ENCODE measurements around the gene POU3F2. TPM values are rescaled to one million over a fixed set of nuclear protein-coding genes. Genes with fewer than 3 reads are reported as not detected.

POU3F2 gene
- total RNA-seq, 4 donors from 2014 or later, result not detected

GRCh38 chr6:98844244-98845210, 10.2 kb downstream of the POU3F2 start:
- no peaks in the 10 kb centered on the region for H3K36me3 ChIP-seq
- peaks cover 0 to 58% of the 10 kb centered on the region in 2 donors for H3K27me3 ChIP-seq
- TF ChIP-seq, protein P1, sequence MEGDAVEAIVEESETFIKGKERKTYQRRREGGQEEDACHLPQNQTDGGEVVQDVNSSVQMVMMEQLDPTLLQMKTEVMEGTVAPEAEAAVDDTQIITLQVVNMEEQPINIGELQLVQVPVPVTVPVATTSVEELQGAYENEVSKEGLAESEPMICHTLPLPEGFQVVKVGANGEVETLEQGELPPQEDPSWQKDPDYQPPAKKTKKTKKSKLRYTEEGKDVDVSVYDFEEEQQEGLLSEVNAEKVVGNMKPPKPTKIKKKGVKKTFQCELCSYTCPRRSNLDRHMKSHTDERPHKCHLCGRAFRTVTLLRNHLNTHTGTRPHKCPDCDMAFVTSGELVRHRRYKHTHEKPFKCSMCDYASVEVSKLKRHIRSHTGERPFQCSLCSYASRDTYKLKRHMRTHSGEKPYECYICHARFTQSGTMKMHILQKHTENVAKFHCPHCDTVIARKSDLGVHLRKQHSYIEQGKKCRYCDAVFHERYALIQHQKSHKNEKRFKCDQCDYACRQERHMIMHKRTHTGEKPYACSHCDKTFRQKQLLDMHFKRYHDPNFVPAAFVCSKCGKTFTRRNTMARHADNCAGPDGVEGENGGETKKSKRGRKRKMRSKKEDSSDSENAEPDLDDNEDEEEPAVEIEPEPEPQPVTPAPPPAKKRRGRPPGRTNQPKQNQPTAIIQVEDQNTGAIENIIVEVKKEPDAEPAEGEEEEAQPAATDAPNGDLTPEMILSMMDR (IDR thresholded peaks at IDR 0.05), result no peak
- no peak for TF ChIP-seq POLR2A (IDR thresholded peaks at IDR 0.05)
- peaks cover 0 to 33% (median 8%) of the 10 kb centered on the region in 4 donors for H3K4me1 ChIP-seq
- no peak for DNase-seq
- no peaks in the 10 kb centered on the region for H3K9me3 ChIP-seq
- H3K27ac ChIP-seq, result no peak overlapping the region
- peak overlapping the region in 3 of 4 donors; percentile 24 to 32 (median 32) for H3K4me3 ChIP-seq

DNA sequence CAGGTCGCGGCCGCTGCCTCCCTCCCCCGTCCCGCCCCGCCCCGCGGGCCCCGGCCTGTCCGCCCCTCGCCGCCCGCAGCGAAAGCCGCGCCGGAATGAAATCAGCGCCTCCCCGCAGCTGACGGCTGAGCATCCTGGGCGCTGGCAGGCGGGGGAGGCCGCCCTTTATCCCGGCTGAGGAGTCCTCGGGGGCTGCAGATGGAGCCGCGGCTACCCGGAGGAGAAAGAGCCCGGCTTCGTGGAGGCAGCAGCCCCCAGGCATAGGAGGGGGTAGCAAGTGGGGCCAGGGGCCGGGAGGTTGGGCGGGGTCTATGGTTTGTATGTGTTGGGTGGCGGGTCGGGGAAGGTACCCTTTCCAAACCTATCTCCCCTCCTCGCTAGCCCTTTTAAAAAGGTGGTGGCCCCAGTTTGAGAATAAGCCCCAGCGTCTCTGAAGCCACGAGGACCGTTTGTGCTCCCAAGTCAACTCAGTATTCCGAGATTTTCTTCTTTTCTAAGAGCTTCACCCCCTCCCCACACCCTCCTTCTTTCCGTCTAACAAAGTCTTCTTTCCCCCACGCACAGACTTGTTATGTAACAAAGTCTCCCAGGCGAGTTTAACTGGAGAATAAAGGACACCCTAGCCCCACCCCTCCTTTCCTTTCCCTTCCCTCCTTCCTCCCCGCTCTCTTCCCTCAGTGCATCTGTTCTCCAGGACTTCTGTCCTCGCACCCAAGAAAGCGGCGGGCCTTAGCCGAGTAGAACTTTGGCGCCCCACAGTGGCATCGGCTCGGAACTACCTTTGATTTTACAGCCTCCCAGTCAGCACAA, 11.0 kb downstream of the POU3F2 start:
- Histone ChIP-seq H3K4me1 (peaks cover 0 to 33% (median 8%) of the 10 kb centered on the region in 4 donors), H3K9me3 (no peaks in the 10 kb centered on the region), H3K27me3 (peaks cover 0 to 58% of the 10 kb centered on the region in 2 donors), H3K27ac (no peak overlapping the region), H3K4me3 (peak overlapping the region in 3 of 4 donors; percentile 24 to 32 (median 32)), H3K36me3 (no peaks in the 10 kb centered on the region)
- peak; percentile 42 to 83 (median 80) for DNase-seq
- TF ChIP-seq, protein P1 (IDR thresholded peaks at IDR 0.05), result peak in 5 of 6 experiments; percentile 26 to 81 (median 73)
- TF ChIP-seq POLR2A (IDR thresholded peaks at IDR 0.05), result no peak

DNA sequence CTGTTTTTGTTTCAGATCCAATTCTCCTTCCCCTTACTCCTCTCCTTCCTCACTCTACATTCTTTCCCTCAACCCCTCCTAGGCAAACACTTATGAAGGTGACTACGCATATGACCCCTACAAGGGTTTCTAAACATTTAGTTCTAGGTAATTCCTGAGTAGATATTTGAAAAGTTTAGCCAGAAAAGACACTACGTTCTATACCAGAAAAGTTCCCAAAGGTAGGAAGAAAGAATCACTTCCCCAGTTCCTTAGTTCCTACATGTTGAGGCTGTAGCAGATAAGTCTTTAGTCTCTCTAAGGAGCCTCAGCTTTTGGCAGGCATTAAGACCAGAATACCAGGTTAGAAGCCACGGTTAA, 11.6 kb downstream of the POU3F2 start:
- no peak for TF ChIP-seq POLR2A (IDR thresholded peaks at IDR 0.05)
- TF ChIP-seq, protein P1 (IDR thresholded peaks at IDR 0.05), result no peak
- H3K27ac ChIP-seq, result no peak overlapping the region
- peaks cover 0 to 33% (median 8%) of the 10 kb centered on the region in 4 donors for H3K4me1 ChIP-seq
- no peak for DNase-seq
- no peaks in the 10 kb centered on the region for H3K9me3 ChIP-seq
- no peak overlapping the region for H3K4me3 ChIP-seq
- peaks cover 0 to 58% of the 10 kb centered on the region in 2 donors for H3K27me3 ChIP-seq
- H3K36me3 ChIP-seq, result no peaks in the 10 kb centered on the region

DNA sequence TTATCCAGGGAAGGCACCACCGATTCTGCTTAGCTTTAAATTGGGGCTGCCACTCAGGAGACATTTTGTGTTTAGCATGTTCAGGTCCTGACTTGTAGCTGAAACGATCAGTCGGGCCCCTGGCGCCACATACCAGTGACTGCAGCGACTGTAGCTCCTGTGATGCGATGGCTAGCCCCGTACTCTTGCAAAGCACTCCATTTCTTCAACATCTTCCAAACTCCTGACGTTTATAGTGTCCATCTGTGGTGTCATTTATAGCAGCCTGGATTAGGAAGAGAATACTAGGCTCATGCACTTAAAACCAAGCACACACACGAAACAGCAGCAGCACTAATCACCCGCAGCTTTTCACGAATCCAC, 13.0 kb downstream of the POU3F2 start:
- H3K4me3 ChIP-seq, result peak overlapping the region in 1 of 4 donors; percentile 17
- no peak for TF ChIP-seq POLR2A (IDR thresholded peaks at IDR 0.05)
- TF ChIP-seq, protein P1 (IDR thresholded peaks at IDR 0.05), result no peak

DNA sequence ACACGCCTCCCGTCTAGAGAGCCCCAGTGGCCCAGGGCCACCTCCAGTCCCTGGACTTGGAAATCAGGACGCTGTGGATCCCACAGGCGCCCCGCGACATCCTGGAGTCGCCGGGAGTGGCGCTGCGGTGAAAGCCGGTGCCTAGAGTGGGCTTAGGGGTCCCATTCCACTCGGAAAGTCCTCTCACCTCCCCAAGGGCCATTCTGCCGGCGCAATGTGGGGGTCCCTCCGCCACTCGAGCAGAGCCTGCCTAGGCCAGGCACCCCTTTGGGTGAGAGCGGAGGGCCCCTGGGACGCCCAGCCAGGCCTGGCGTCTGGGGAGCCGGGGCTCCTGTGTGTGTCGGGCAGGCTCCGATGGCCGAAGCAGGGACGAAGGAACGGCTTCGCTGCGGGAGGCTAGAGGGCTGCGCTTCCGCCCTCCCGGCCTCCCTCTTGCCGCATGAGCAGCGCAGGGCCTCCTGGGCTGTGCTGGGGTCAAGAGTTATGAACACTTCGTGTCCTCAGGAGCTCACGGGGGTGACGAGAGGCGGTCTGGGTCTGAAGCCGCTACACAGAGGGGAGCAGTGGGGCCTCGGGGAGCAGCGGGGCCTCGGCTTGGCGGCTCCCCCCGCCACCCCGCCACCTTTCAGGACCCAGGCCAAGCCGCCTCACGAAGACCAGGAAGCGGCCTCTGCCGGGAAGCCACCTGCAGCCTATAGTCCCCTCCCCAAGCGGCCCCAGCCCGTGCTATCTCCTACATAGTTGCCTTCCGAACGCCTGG, 13.6 kb downstream of the POU3F2 start:
- Histone ChIP-seq H3K27me3 (peaks cover 0 to 43% of the 10 kb centered on the region in 2 donors), H3K27ac (no peak overlapping the region), H3K4me3 (peak overlapping the region in 1 of 4 donors; percentile 17), H3K36me3 (no peaks in the 10 kb centered on the region), H3K4me1 (peaks cover 0 to 33% (median 8%) of the 10 kb centered on the region in 4 donors), H3K9me3 (no peaks in the 10 kb centered on the region)
- DNase-seq, result peak in 1 of 3 donors; percentile 51
- TF ChIP-seq POLR2A (IDR thresholded peaks at IDR 0.05), result no peak
- TF ChIP-seq, protein P1 (IDR thresholded peaks at IDR 0.05), result no peak

More for the DNA sequence above, 13.0 kb downstream of the POU3F2 start:
- no peak overlapping the region for H3K27ac ChIP-seq
- no peak for DNase-seq
- H3K27me3 ChIP-seq, result peaks cover 0 to 49% of the 10 kb centered on the region in 2 donors
- H3K4me1 ChIP-seq, result peaks cover 0 to 33% (median 8%) of the 10 kb centered on the region in 4 donors
- H3K9me3 ChIP-seq, result no peaks in the 10 kb centered on the region
- no peaks in the 10 kb centered on the region for H3K36me3 ChIP-seq

Measured in Peyer's patch (tissue), 4 donors.